ENCODE results near the gene KATNAL2.
"Not testable (repeated sequence)": the region's sequence is repeated elsewhere in the genome, so short reads cannot be mapped to it uniquely, and the experiment has no call there.

Gene KATNAL2

GRCh38 chr18:47034591-47034990 is 117.2 kb downstream of the KATNAL2 start:
- DNase-seq (ENCODE audit: low read depth), result not testable (repeated sequence)

- DNase-seq (ENCODE audit: low read depth), result no peak
These were observed 117.8 kb downstream of the KATNAL2 start, which contains the start of gene ELOA2 for GRCh38 chr18:47035156-47035671. TSS of gene ELOA2 (minus strand) at chr18:47035621. CDS start at chr18:47035264, 357 bp downstream.

GRCh38 chr18:47036298-47036874 is 119.0 kb downstream of the KATNAL2 start:
- DNase-seq (ENCODE audit: low read depth), result no peak

- no peak for DNase-seq (ENCODE audit: low read depth)
These were observed 119.7 kb downstream of the KATNAL2 start for GRCh38 chr18:47036927-47037578.

- DNase-seq (ENCODE audit: low read depth), result no peak
These were observed 123.6 kb downstream of the KATNAL2 start for GRCh38 chr18:47040982-47041381.

- no peak for DNase-seq (ENCODE audit: low read depth)
These were observed 133.1 kb downstream of the KATNAL2 start for GRCh38 chr18:47050468-47050867.

- no peak for DNase-seq (ENCODE audit: low read depth)
These were observed 137.0 kb downstream of the KATNAL2 start for GRCh38 chr18:47054369-47054768.

- no peak for DNase-seq (ENCODE audit: low read depth)
These were observed 145.1 kb downstream of the KATNAL2 start for GRCh38 chr18:47062471-47062870.

GRCh38 chr18:47063096-47063495 is 145.7 kb downstream of the KATNAL2 start:
- no peak for DNase-seq (ENCODE audit: low read depth)

- DNase-seq (ENCODE audit: low read depth), result no peak
These were observed 150.2 kb downstream of the KATNAL2 start for GRCh38 chr18:47067648-47068047.

GRCh38 chr18:47075098-47075883 is 157.9 kb downstream of the KATNAL2 start:
- no peak for DNase-seq (ENCODE audit: low read depth)

- no peak for DNase-seq (ENCODE audit: low read depth)
These were observed 159.7 kb downstream of the KATNAL2 start for GRCh38 chr18:47077111-47077510.

GRCh38 chr18:47080872-47081271 is 163.5 kb downstream of the KATNAL2 start:
- no peak for DNase-seq (ENCODE audit: low read depth)

GRCh38 chr18:47081578-47081977 is 164.2 kb downstream of the KATNAL2 start:
- DNase-seq (ENCODE audit: low read depth), result no peak

- DNase-seq (ENCODE audit: low read depth), result no peak
These were observed 170.3 kb downstream of the KATNAL2 start for GRCh38 chr18:47087676-47088075.

GRCh38 chr18:47095810-47096209 is 178.4 kb downstream of the KATNAL2 start:
- no peak for DNase-seq (ENCODE audit: low read depth)

- DNase-seq (ENCODE audit: low read depth), result no peak
These were observed 182.9 kb downstream of the KATNAL2 start for GRCh38 chr18:47100212-47100831.

- DNase-seq (ENCODE audit: low read depth), result no peak
These were observed 191.0 kb downstream of the KATNAL2 start for GRCh38 chr18:47108373-47108772.

GRCh38 chr18:47108998-47109405 is 191.6 kb downstream of the KATNAL2 start:
- DNase-seq (ENCODE audit: low read depth), result no peak

GRCh38 chr18:47109720-47110119 is 192.3 kb downstream of the KATNAL2 start:
- DNase-seq (ENCODE audit: low read depth), result no peak

- no peak for DNase-seq (ENCODE audit: low read depth)
These were observed 193.3 kb downstream of the KATNAL2 start for GRCh38 chr18:47110492-47111274.
